GM19438 (cell line): Measurements from ENCODE around the gene HMCES.
"Not testable (repeated sequence)": the region's sequence is repeated elsewhere in the genome, so short reads cannot be mapped to it uniquely, and the experiment has no call there.

Experiments
- ATAC-seq: cut with Tn5 transposase; IDR thresholded peaks from one replicate; pipeline ENCODE4 v1.9.1; 2021; ENCODE audit warnings: low read depth; ENCODE audit not compliant: unreplicated experiment

Gene HMCES

DNA sequence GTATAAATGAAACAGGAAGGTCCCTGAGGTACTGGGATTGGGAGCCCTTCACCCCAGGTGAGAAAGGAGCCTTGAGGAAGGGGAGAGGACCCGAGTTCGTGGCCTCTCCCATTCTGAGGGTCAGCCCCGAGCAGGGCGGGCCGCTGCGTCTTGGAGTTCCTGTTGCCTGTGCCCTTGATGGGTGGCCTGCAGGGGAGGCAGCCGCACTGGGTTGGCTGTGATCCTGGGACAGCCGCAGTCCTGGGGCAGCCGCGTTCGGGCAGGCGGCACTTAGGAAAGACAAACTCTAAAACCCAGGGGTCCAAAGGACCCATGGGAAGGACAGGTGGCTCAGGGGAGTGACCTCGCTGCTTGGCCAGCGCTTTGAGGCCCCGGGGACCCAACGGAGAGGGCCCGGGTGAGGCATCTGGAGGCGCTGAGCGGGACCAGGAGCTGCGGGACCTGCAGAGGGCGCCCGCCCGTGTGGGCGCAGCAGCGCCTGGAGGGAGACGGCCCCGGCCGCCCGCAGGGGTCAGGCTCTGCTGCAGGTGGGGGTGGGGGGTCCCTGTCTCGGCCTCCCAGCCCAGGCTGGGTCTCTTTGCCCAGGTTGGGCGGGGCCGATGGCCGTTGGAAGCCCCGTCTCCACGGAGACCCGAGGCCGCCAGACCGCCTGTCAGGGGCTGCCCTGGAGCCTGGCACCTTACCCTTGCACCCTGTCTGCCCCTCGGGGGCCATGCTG, 65.1 kb downstream of the HMCES start:
- no peak for ATAC-seq

DNA sequence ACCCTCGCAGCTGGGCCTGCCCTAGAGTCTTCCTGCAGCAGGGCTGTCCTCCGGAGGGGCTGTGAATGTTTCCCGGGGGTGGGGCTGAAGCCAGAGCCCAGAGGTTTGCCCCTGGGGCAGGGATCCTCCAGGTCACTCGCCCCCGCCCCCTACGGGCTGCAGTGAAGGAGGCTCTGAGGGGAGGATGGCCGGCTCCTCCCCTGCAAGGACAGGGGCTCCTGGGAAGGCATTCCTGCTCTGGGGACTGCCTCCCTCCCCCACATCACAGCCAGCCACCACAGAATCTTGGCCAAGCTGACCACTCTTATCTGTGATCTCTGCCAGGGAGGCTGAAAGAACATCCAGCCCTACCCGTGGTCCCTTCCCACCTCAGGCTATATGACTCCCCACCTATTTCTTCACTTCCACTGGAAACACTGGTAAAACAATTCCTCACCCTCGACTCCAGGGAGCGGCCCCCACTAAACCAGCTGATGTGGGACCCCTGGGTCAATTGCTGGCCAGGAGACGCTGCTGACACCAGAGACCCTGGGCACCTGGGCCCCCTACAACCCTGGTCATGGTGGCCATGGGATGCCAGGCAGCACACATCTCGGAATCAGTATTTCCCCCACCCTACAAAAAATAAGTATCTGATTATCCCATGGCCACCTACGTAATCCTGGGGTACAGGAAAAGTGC, 66.0 kb downstream of the HMCES start:
- no peak for ATAC-seq

DNA sequence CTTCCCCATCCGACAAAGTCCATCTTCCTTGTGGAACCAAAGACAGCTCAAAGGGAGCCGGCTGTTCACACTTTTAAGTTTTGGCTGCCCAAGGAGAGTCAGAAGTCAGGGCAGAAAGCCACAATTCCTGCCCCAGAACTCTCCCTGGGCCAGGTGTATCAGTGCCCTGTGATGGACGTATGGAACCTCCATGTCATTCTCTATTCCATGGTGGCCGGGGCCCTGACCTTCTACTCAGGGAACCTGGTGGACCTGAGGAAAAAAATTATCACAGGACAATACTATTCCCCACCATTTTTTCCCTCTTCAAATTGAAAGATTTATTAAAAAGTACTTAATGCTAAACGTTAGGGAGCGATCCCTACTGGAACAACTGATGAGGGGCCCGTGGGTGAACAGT, 66.6 kb downstream of the HMCES start:
- no peak for ATAC-seq

DNA sequence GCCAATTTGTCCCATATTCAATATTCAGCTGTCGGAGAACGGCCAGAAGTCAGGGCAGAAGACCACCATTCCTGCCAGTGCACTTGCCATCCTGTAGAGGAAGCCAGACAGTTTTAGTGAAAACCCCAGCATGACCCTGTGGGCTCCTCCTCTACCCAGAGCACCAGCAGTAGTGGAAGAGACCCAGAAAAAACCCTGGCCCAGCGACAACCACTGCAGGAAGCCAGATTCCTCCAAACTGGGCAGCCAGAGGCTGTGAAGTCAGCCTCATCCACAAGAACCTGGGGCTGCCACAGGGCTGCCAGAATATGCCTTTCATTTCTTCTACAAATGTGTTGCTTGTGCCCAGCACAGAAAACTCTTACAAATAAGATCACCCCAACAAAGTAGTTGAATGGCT, 67.3 kb downstream of the HMCES start:
- ATAC-seq = no peak

DNA sequence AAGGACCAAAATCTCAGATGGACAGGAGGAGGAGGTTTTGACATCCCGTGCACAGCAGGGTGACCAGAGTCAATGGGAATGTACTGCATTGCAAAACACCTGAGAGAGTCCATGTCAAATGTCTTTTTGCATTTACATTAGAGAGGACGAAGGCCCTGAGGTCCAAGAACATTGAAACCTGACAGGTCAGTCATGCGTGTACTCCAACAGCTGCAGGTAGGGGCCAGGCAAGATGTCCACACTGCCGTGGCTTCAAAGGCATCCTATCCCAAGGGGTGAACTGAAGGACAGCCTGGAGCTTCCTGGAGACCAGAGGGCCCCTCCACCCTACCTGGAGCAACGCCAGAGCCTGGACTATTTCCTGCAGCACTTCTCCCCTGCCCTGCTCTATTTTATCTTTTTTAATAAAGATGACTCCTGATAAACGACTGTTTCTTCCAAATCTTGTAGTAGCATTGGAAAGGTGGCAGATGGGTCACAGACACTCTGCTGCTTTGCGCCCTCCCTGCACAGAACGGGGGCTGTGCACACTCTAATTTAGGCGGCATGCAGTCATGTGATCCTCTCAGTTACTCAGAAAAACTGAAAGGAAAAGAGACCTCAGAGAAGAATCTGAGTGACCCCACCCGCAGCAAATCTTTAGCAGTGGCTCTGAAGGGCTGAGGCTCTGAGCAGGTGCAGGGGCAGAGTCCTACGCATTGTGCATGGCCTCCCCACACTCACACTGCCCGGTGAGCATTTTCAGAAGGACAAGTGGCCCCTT, 68.2 kb downstream of the HMCES start:
- no peak for ATAC-seq

DNA sequence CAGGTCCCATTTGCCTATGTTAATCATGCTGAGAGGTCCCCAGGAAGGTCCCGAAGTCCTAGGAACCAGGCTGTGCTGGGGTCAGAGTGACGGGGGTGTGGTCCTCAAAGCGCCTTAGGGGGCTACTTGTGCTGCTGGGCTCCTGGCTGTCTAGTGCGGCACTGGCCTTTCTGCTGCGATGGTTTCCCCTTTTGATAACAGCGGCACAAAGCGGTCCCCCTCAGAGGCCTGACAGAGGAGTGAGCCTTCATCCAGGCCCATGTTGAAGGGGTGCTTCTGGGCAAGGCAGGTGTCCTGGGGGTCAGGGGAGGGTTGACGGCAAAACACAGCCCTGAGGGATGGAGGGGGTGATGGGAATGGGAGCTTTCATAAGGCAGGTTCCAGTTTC, 68.8 kb downstream of the HMCES start:
- no peak for ATAC-seq

DNA sequence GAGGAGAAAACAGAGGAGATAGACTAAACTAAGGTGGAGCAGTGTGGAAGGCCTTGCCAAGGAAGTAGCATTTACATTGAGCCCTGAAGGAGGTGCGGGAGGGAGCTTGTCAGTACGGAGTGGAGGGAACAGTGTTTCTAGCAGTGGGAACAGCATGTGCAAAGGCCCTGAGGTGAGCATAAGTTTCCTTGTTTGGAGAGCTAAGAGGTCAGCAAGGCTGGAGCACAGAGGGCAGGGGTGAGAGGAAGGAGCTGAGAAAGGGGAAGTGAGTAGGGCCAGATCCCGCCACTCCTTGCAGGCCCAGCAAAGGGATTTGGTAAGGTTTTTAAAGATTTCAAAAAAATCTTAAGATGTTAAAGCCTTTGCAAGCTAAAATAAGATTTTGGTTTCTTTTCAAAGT, 70.1 kb downstream of the HMCES start:
- no peak for ATAC-seq

DNA sequence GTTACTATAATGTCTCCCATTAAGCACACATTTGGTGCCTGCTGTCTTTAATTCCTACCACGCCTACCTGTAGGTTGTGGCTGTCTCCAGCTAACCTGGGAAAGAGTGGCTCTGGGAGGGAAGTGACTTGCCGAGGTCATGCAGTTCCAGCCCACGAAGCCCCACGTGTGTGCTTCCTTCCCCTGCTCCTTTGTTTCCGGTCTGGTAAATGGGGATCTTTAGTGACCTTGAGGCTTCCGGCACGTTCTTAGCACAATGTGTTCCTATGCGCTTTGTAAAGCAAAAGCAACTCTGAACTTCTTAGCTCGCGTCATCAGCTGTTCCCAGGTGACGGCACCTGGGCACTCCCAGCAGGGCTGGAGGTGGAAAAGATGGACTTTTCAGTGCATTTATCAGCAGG, 70.5 kb downstream of the HMCES start:
- not testable (repeated sequence) for ATAC-seq

DNA sequence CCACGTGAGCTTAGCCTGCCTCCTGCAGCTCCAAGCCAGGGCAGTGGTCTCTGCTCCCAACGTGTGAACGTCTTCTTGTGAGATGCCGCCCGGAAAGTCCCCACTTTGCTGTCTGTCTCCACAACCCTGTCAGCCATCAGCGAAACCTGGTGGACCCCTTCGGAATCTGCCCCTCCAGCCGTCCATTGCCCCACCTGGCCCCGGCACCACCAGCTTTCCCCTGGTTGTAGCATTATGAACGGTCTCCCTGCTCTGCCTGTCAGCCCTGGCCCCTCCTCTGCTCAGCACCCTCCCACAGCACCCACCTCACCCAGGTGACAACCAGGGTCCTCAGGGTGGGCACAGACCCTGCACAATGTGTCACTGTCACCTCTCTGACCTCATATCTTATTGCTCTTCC, 71.1 kb downstream of the HMCES start:
- no peak for ATAC-seq

DNA sequence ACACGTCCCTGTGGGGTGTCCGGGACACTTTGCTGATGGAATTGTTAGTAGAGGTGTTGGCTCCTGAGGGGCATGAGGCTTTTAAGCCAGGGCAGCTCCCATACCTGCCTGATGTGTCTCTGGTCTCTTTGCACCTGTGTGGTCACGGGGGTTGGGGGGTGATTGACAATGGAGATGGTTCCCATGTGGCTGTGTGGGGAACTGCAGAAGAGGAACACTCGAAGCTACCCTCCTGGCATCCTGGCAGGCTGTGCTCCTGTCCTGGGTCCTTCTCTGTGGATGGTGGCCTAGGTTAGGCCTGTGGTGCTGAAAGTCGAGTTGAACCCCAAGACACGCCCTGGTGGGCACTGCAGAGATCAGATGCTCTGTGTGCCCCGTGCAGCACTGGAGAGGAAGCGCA, 73.4 kb downstream of the HMCES start:
- no peak for ATAC-seq

DNA sequence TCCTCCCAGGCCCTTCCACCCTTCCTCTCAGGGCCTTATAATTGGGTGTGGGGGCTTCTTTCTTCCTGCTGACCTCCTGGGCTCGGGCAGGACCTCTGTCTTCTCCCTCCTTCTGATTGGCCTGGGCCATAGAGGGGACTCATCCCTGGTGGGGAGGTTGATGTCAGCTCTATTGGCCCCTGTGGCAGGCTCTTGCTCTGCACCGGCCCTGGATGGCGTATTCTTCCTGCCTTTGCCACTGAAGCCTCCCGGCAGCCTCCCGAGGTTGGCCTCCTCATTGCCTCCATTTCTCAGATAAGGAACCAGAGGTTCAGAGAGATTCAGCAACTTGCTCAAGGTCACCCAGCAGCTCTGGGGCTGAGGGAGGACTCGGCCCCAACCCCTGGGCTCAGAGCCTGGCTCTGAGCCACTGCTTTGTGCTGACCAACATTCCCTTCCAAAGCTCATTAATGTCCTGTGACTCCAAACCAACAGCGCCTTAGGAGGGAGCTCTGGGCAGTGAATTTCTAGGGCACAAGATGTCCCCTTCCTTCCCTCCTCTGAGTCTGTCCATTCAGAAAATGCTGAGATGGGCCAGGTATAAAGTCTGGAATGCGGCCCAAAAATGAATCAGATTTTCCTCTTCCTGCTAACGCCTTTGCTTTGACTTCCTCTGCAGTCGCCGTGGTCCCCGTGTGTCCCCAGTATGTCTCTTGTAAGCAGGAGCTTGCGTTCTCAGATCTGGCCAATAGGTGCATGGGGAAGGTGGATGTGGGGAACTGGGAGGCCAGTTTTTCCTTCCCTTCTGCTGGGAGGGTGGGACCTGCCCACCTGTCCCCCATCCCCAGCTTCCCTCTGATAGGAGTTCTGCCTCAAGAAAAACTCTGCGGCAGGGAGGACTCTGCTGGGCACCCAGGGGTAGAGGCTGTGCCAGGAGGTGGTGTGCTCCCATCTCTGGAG, 74.2 kb downstream of the HMCES start:
- ATAC-seq = no peak

DNA sequence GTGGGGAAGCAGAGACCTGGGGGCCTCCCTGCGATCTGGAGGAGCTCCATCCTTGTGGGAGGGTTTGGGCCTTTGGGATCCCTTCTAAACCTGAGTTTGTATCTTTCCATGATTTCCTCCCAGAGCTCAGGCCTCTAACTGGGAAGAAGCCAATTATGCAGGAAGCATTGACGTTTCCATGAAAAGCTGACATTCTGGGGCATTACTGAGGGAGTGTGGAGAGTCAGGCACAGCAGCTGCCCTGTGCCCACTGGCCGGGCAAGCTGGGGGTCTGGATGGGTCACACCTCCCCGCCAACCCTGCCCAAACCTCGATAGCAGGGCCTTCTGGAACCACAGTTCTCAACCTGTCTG, 74.9 kb downstream of the HMCES start:
- ATAC-seq = no peak
